ENCODE data around the gene C16orf82. TPM values are rescaled to one million over a fixed set of nuclear protein-coding genes. Genes with fewer than 3 reads are reported as not detected.

C16orf82 gene
- total and polyA plus RNA-seq, 4 donors, result not detected

- DNase-seq (ENCODE audit: low spot score), result no peak
- Histone ChIP-seq H3K27me3 (ENCODE audit: control insufficient read depth in 4 of 4, insufficient read depth in 4 of 4, low read length in 3 of 4) (peaks cover 0 to 7% (median 0%) of the 10 kb centered on the region in 4 donors), H3K4me3 (ENCODE audit: low read depth in 1 of 3, low read length in 3 of 3) (no peak overlapping the region), H3K36me3 (ENCODE audit: control insufficient read depth in 4 of 4, insufficient read depth in 3 of 4, low read depth in 1 of 4, low read length in 3 of 4) (no peaks in the 10 kb centered on the region), H3K9ac (ENCODE audit: low read depth in 1 of 2, low read length in 2 of 2) (no peak overlapping the region), H3K27ac (ENCODE audit: low read depth in 1 of 2, low read length in 2 of 2) (no peak overlapping the region), H3K9me3 (ENCODE audit: control insufficient read depth in 4 of 4, low read length in 3 of 4) (no peaks in the 10 kb centered on the region), H3K4me1 (ENCODE audit: control insufficient read depth in 4 of 4, insufficient read depth in 4 of 4, low read length in 3 of 4) (no peaks in the 10 kb centered on the region)
- TF ChIP-seq MAX (IDR thresholded peaks at IDR 0.05) (no peak), ATF3 (IDR thresholded peaks at IDR 0.05) (no peak), NR2F2 (IDR thresholded peaks at IDR 0.05) (no peak), RAD21 (IDR thresholded peaks at IDR 0.05) (no peak), SP1 (IDR thresholded peaks at IDR 0.05) (no peak), YY1 (IDR thresholded peaks at IDR 0.05) (no peak), GABPA (IDR thresholded peaks at IDR 0.05 in 1 of 2, conservative IDR thresholded peaks at IDR 0.05 in 1 of 2) (no peak), HNF4G (IDR thresholded peaks at IDR 0.05) (no peak), REST (IDR thresholded peaks at IDR 0.05) (no peak), CTCF (IDR thresholded peaks at IDR 0.05; ENCODE audit: low read depth, low read length, missing input control) (no peak), ZBTB33 (IDR thresholded peaks at IDR 0.05) (no peak), FOXA1 (IDR thresholded peaks at IDR 0.05) (no peak), FOXA2 (IDR thresholded peaks at IDR 0.05) (no peak), JUND (IDR thresholded peaks at IDR 0.05) (no peak), TAF1 (conservative IDR thresholded peaks at IDR 0.05) (no peak), HNF4A (conservative IDR thresholded peaks at IDR 0.05) (no peak)
- 93% methylated on average over 3 of the region's 3 CpGs for WGBS
Measured at GRCh38 chr16:27053996-27054395, 12.7 kb upstream of the C16orf82 start.

GRCh38 chr16:27058299-27058698 is 8.4 kb upstream of the C16orf82 start:
- TF ChIP-seq FOXA2 (IDR thresholded peaks at IDR 0.05), result no peak
- no peak for TF ChIP-seq FOXA1 (IDR thresholded peaks at IDR 0.05)
- TF ChIP-seq HNF4A (conservative IDR thresholded peaks at IDR 0.05), result no peak
- no peak for TF ChIP-seq JUND (IDR thresholded peaks at IDR 0.05)
- TF ChIP-seq ZBTB33 (IDR thresholded peaks at IDR 0.05), result no peak
- no peak for TF ChIP-seq GABPA (IDR thresholded peaks at IDR 0.05 in 1 of 2, conservative IDR thresholded peaks at IDR 0.05 in 1 of 2)
- no peak for TF ChIP-seq SP1 (IDR thresholded peaks at IDR 0.05)
- no peak for TF ChIP-seq HNF4G (IDR thresholded peaks at IDR 0.05)
- Histone ChIP-seq H3K9me3 (ENCODE audit: control insufficient read depth in 4 of 4, low read length in 3 of 4) (no peaks in the 10 kb centered on the region), H3K9ac (ENCODE audit: low read depth in 1 of 2, low read length in 2 of 2) (no peak overlapping the region), H3K4me1 (ENCODE audit: control insufficient read depth in 4 of 4, insufficient read depth in 4 of 4, low read length in 3 of 4) (no peaks in the 10 kb centered on the region), H3K27ac (ENCODE audit: low read depth in 1 of 2, low read length in 2 of 2) (no peak overlapping the region), H3K4me3 (ENCODE audit: low read depth in 1 of 3, low read length in 3 of 3) (no peak overlapping the region), H3K27me3 (ENCODE audit: control insufficient read depth in 4 of 4, insufficient read depth in 4 of 4, low read length in 3 of 4) (peaks cover 0 to 4% (median 0%) of the 10 kb centered on the region in 4 donors), H3K36me3 (ENCODE audit: control insufficient read depth in 4 of 4, insufficient read depth in 3 of 4, low read depth in 1 of 4, low read length in 3 of 4) (no peaks in the 10 kb centered on the region)
- no peak for DNase-seq (ENCODE audit: low spot score)
- 82% methylated on average over 3 of the region's 3 CpGs for WGBS
